GM23248 (cell line): ENCODE results near the gene EML6. TPM values are rescaled to one million over a fixed set of nuclear protein-coding genes. Genes with fewer than 3 reads are reported as not detected.
A peak's percentile ranks its signal among the peaks of the same experiment; 100 is the strongest.

Experiments used
- DNase-seq: peaks from one replicate; pipeline ENCODE4 v3.0.0-alpha.2; 2015
- H2AFZ ChIP-seq: fragments of 200-600 bp; sonication (generic); 2 replicates; pipeline ENCODE4 v1.6.1; 2016; ENCODE audit warnings: antibody characterized with exemption
- H3F3A ChIP-seq: fragments of 200-600 bp; sonication (generic); 2 replicates; pipeline ENCODE4 v1.6.1; 2016; ENCODE audit warnings: mild to moderate bottlenecking, antibody characterized with exemption, mixed run types; ENCODE audit not compliant: insufficient read depth
- H3K27ac ChIP-seq: fragments of 200-600 bp; sonication (generic); 2 replicates; pipeline ENCODE4 v1.5.1; 2016; ENCODE audit warnings: mild to moderate bottlenecking
- H3K27me3 ChIP-seq: fragments of 200-600 bp; sonication (generic); replicated peaks from 2 replicates; pipeline ENCODE4 v1.6.1; 2016; ENCODE audit warnings: mild to moderate bottlenecking; ENCODE audit not compliant: insufficient read depth
- H3K36me3 ChIP-seq: fragments of 200-600 bp; sonication (generic); 2 replicates; pipeline ENCODE4 v1.6.1; 2016; ENCODE audit warnings: low read depth, mild to moderate bottlenecking
- H3K4me1 ChIP-seq: fragments of 200-600 bp; sonication (generic); 2 replicates; pipeline ENCODE4 v1.6.1; 2016; ENCODE audit warnings: mild to moderate bottlenecking; ENCODE audit not compliant: insufficient read depth
- H3K4me2 ChIP-seq: fragments of 200-600 bp; sonication (generic); one replicate; pipeline ENCODE4 v1.6.1; 2016; ENCODE audit warnings: mild to moderate bottlenecking; ENCODE audit not compliant: unreplicated experiment
- H3K4me3 ChIP-seq: fragments of 200-600 bp; sonication (generic); 2 replicates; pipeline ENCODE4 v1.5.1; 2016; ENCODE audit warnings: mild to moderate bottlenecking
- H3K79me2 ChIP-seq: fragments of 200-600 bp; sonication (generic); 2 replicates; pipeline ENCODE4 v1.6.1; 2016; ENCODE audit warnings: mild to moderate bottlenecking; ENCODE audit not compliant: insufficient read depth
- H3K9ac ChIP-seq: fragments of 200-600 bp; sonication (generic); 2 replicates; pipeline ENCODE4 v1.6.1; 2016; ENCODE audit warnings: mild to moderate bottlenecking
- H3K9me2 ChIP-seq: fragments of 200-600 bp; sonication (generic); 2 replicates; pipeline ENCODE4 v1.6.1; 2016; ENCODE audit warnings: mixed run types, mild to moderate bottlenecking, moderate library complexity; ENCODE audit not compliant: insufficient read depth
- H3K9me3 ChIP-seq: fragments of 200-600 bp; sonication (generic); one replicate; pipeline ENCODE4 v1.6.1; 2017; ENCODE audit warnings: low read depth
- H4K20me1 ChIP-seq: fragments of 200-600 bp; sonication (generic); 2 replicates; pipeline ENCODE4 v1.6.0; 2016; ENCODE audit not compliant: insufficient read depth
- EZH2 ChIP-seq: fragments of 200-600 bp; sonication (generic); IDR thresholded peaks from 2 replicates; pipeline ENCODE4 v1.6.1; 2018; ENCODE audit warnings: antibody characterized with exemption, mild to moderate bottlenecking; ENCODE audit not compliant: insufficient read depth, poor library complexity, severe bottlenecking
- EZH2phosphoT487 ChIP-seq: fragments of 200-600 bp; sonication (generic); IDR thresholded peaks from 2 replicates; pipeline ENCODE4 v1.6.1; 2018; ENCODE audit warnings: antibody characterized with exemption, moderate library complexity, mild to moderate bottlenecking, low read depth; ENCODE audit not compliant: insufficient read depth
- WGBS, 2 experiments: methylation state at CpG; one replicate each; pipeline ENCODE4 v1.1.6; 2015 to 2017; ENCODE audit warnings: low lambda C conversion rate in 2 of 2, low coverage in 1 of 2; ENCODE audit errors: missing lambda C conversion rate in 2 of 2; 5-methylcytosine and 5-hydroxymethylcytosine counted together
- in situ Hi-C: fragments of 300-500 bp; cut with MboI; formaldehyde crosslinking; loops from 2 replicates; pipeline ENCODE4 v1.15.0; 2020
- polyA plus RNA-seq: library from polyadenylated mRNA; unstranded; fragments of >200 nt; fragmentation: Nextera tagmentation; extraction: Ambion mirVana; gene quantifications from 2 replicates; pipeline ENCODE4 v1.2.1, GENCODE V29; 2016
- total RNA-seq: library from RNA; depleted of rRNA; stranded (reverse); fragments of >200 nt; shearing (Covaris generic); gene quantifications from 2 replicates; pipeline ENCODE4 v1.2.3, GENCODE V29; 2014

EML6 gene
- total and polyA plus RNA-seq, 2 experiments from 2014 or later, result 0.54 to 0.76 TPM

DNA sequence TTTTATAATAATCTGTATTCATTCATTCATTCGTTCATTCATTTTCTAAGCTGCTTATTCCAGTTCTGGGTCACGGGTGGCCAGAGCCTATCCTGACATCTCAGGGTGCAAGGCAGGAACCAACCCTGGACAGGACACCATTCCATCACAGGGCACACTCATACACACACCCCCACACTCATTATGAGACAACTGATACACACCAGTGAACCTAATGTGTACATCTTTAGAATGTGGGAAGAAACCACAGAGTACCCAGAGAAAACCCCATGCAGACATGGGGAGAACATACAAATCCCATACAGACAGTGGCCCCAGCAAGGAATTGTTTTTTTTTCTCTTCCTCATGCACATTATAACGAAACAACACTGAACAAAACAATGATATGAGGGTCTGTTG lies 272.1 kb downstream of the EML6 start:
- H3K9me3 ChIP-seq, result no peaks in the 10 kb centered on the region
- no peak overlapping the region for H3K4me2 ChIP-seq
- H3K27me3 ChIP-seq, result no peaks in the 10 kb centered on the region
- peaks cover 79% of the 10 kb centered on the region for H3F3A ChIP-seq
- peaks cover 100% of the 10 kb centered on the region for H3K79me2 ChIP-seq
- no peak overlapping the region for H3K27ac ChIP-seq
- WGBS, 2 experiments, result 75 to 80% methylated on average over 3 of the region's 3 CpGs
- TF ChIP-seq EZH2phosphoT487 (no peak), EZH2 (no peak)
- in situ Hi-C loops, result no loop called here
- peaks cover 89% of the 10 kb centered on the region for H4K20me1 ChIP-seq
- no peak overlapping the region for H2AFZ ChIP-seq
- no peak for DNase-seq
- H3K4me3 ChIP-seq, result no peak overlapping the region
- H3K9me2 ChIP-seq, result no peaks in the 10 kb centered on the region
- peaks cover 88% of the 10 kb centered on the region for H3K4me1 ChIP-seq
- H3K36me3 ChIP-seq, result no peaks in the 10 kb centered on the region
- H3K9ac ChIP-seq, result no peak overlapping the region

DNA sequence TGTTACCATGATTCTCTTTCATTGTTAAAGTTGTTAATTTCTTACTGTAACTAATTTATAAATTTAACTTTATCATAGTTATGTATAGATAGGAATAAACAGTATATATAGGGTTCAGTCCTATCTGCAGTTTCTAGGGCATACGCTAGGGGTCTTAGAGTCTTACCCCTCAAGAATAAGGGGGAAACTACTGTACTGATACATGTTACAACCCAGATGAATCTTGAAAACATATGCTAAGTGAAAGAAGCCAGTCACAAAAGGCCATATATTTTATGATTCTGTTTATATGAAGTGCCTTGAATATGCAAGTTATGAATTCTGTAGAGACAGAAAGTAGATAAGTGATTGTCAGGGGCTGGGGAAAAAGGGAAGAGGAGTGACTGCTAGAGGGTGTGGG lies 274.4 kb downstream of the EML6 start:
- Histone ChIP-seq H3K4me1 (peaks cover 92% of the 10 kb centered on the region), H3K27me3 (no peaks in the 10 kb centered on the region), H4K20me1 (peaks cover 83% of the 10 kb centered on the region), H3K27ac (peak overlapping the region; percentile 54), H3K9me3 (no peaks in the 10 kb centered on the region), H3K9ac (0 out of 2 replicates have a peak overlapping the region, but pooled peaks have one; percentile 36), H3K4me2 (peak overlapping the region; percentile 75), H2AFZ (no peak overlapping the region), H3K79me2 (peaks cover 100% of the 10 kb centered on the region), H3F3A (peaks cover 77% of the 10 kb centered on the region), H3K4me3 (no peak overlapping the region), H3K9me2 (no peaks in the 10 kb centered on the region), H3K36me3 (no peaks in the 10 kb centered on the region)
- TF ChIP-seq EZH2phosphoT487, result no peak
- TF ChIP-seq EZH2, result no peak
- WGBS, 2 experiments, result 64 to 68% methylated on average over 1 of the region's 1 CpG
- in situ Hi-C loops, result no loop called here
- no peak for DNase-seq

DNA sequence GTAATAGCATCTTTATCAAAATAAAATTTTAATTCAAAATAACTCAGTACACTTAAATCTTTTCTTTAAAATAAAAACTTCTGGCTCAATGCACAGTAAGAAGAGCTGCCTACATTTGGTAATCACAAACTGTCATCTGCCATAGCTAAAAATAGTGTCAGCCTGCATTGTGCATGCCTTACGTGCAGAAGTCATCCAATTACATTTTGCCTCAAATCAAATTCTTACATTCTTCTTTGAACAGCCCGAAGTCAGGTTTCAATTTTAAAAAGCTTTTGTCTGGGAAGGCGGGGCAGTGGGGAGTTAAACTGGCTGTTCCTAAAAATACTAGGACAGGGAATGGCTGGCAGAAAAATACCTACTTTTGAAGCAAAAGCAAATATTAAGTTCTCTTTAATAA lies 275.7 kb downstream of the EML6 start:
- peaks cover 100% of the 10 kb centered on the region for H3K79me2 ChIP-seq
- peaks cover 83% of the 10 kb centered on the region for H4K20me1 ChIP-seq
- peak overlapping the region; percentile 36 for H3K9ac ChIP-seq
- H3K9me3 ChIP-seq, result no peaks in the 10 kb centered on the region
- peaks cover 79% of the 10 kb centered on the region for H3F3A ChIP-seq
- 0 to 3% methylated on average over 3 of the region's 3 CpGs for WGBS, 2 experiments
- H3K27me3 ChIP-seq, result no peaks in the 10 kb centered on the region
- in situ Hi-C loops, result no loop called here
- no peaks in the 10 kb centered on the region for H3K9me2 ChIP-seq
- H3K4me1 ChIP-seq, result peaks cover 80% of the 10 kb centered on the region
- peak overlapping the region; percentile 75 for H3K4me2 ChIP-seq
- peak overlapping the region; percentile 50 for H3K4me3 ChIP-seq
- peak overlapping the region; percentile 54 for H3K27ac ChIP-seq
- H3K36me3 ChIP-seq, result no peaks in the 10 kb centered on the region
- no peak for TF ChIP-seq EZH2
- TF ChIP-seq EZH2phosphoT487, result no peak
- no peak overlapping the region for H2AFZ ChIP-seq
- DNase-seq, result peak; percentile 82

DNA sequence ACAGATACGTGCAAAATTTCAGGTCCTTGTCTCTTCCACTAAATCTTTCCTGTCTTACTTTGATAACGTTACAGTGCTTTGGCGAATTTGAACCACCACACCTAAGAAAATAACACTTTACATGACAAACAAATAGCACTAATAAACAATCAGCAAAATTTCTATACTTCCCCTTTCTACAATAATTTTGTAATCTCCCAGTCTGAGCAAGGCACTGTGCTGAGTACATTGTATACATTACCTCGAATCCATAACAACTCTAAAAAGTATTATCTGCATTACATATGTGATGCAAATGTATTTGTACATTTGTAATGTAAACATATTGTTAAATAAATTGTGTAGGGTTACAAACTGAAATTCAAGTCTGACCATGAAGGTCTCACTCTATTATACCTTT lies 276.9 kb downstream of the EML6 start:
- peaks cover 70% of the 10 kb centered on the region for H3K4me1 ChIP-seq
- no peaks in the 10 kb centered on the region for H3K9me3 ChIP-seq
- no peak for DNase-seq
- H3K36me3 ChIP-seq, result no peaks in the 10 kb centered on the region
- in situ Hi-C loops, result no loop called here
- H4K20me1 ChIP-seq, result peaks cover 77% of the 10 kb centered on the region
- 75 to 79% methylated on average over 4 of the region's 4 CpGs for WGBS, 2 experiments
- H3K27ac ChIP-seq, result peak overlapping the region; percentile 54
- H3K9me2 ChIP-seq, result no peaks in the 10 kb centered on the region
- H2AFZ ChIP-seq, result no peak overlapping the region
- H3K4me3 ChIP-seq, result no peak overlapping the region
- peak overlapping the region; percentile 75 for H3K4me2 ChIP-seq
- H3F3A ChIP-seq, result peaks cover 86% of the 10 kb centered on the region
- no peaks in the 10 kb centered on the region for H3K27me3 ChIP-seq
- no peak for TF ChIP-seq EZH2
- no peak for TF ChIP-seq EZH2phosphoT487
- no peak overlapping the region for H3K9ac ChIP-seq
- H3K79me2 ChIP-seq, result peaks cover 100% of the 10 kb centered on the region

DNA sequence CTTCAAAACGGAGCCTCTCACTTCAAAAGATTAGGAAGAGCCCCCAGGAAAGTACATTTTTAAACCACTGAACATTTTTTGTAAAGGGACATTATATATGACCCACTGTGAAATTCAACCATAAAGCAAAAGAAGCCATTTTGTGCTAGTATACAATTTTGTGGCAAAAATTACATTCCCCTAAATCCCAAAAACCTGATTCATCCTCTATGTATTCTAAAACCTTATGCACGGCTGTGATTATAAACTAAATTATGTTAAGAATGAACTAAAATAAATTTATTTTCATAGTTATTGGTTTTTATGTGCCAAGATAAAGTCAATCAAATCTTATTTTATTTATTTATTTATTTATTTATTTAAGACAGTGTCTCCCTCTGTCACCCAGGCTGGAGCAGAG lies 278.3 kb downstream of the EML6 start:
- no peaks in the 10 kb centered on the region for H3K36me3 ChIP-seq
- peaks cover 87% of the 10 kb centered on the region for H3F3A ChIP-seq
- peaks cover 71% of the 10 kb centered on the region for H3K4me1 ChIP-seq
- H3K9me2 ChIP-seq, result no peaks in the 10 kb centered on the region
- H3K27me3 ChIP-seq, result no peaks in the 10 kb centered on the region
- in situ Hi-C loops, result no loop called here
- H3K9ac ChIP-seq, result peak overlapping the region; percentile 10; the same call in 1 of the 2 replicates
- peaks cover 100% of the 10 kb centered on the region for H3K79me2 ChIP-seq
- peaks cover 77% of the 10 kb centered on the region for H4K20me1 ChIP-seq
- WGBS, 2 experiments, result 33 to 39% methylated on average over 2 of the region's 2 CpGs
- 0 out of 2 replicates have a peak overlapping the region, but pooled peaks have one; percentile 4 for H3K4me3 ChIP-seq
- DNase-seq, result no peak
- peak overlapping the region; percentile 54 for H3K27ac ChIP-seq
- peak overlapping the region; percentile 75 for H3K4me2 ChIP-seq
- no peak for TF ChIP-seq EZH2phosphoT487
- TF ChIP-seq EZH2, result no peak
- no peak overlapping the region for H2AFZ ChIP-seq
- H3K9me3 ChIP-seq, result no peaks in the 10 kb centered on the region
